ENCODE measurements around the gene CALCOCO2.

The CALCOCO2 gene

DNA sequence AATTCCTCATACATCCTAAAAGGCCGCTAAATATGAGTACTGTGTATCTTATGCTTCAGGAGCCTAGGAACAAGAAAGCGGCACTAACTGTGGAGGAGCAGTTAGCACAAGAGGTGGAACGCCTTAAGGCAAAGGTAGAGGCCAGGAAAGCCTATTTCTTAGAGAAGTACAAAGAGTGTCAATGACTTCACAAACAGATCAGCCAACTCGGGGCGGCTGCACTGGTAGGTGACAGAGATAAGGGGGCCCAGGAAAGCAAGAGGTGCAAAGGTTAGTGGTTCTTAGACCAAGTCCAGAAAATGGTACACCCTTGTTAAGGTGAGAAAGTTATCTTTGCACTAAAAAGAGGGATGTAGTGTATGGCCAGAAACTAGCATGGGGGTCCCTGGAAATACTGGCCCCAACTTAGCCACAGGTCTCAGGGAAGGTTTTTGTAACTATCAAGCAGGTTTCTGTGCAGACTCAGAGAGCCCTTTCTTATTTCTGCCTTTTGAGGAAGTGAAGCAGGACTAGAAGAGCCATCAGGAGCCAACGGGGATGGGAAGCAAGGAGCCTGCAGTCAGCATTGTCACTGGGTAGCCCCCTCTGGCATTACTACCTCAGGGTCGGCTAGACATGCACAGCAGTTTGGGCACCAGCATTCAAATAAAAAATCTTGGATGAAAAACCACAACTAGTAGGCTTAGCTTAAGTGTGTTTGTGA lies 24.1 kb downstream of the CALCOCO2 start:
- Mint-ChIP-seq H3K4me1 (peaks cover 31% of the 10 kb centered on the region), H3K27ac (peak overlapping the region; percentile 49), H3K9me3 (no peaks in the 10 kb centered on the region)

DNA sequence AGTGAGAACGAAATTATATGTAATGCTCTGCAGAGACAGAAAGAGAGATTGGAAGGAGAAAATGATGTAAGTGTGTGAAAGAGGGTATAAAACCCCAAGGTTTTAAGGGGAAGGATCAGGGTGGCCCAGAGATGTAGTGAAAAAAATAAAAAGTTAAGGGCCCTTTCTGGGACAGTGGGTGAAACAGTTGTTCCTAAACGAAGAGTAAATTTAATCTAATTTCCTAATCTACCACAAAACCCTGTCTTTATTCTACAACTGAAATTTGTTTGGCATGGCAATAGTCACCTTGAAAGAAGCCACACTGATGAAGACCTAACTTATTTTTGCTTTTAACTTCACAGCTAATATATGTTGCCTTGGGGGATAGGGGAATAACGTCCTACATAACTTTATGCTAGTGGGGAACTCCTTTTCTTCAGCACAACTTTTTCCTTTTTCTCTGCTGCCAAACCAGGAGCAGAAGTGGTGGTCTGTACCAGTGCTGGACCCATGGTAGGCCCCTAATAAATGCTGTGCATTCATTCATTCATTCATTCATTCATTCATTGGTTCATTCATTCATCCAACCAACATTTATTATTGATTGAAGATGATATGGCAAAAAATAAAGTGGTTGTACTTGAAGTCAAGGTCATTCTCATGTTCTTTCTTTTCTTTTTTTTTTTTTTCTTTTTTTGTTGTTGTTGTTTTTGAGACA lies 25.4 kb downstream of the CALCOCO2 start:
- H3K4me3 Mint-ChIP-seq: no peak overlapping the region
- TF ChIP-seq CTCF (IDR thresholded peaks at IDR 0.05): no peak
- DNase-seq: no peak
- H3K9me3 Mint-ChIP-seq: no peaks in the 10 kb centered on the region
- peak overlapping the region; percentile 6 for H3K27ac Mint-ChIP-seq
- peaks cover 39% of the 10 kb centered on the region for H3K4me1 Mint-ChIP-seq
- peaks cover 4% of the 10 kb centered on the region for H3K27me3 Mint-ChIP-seq (ENCODE audit: low read depth, poor library complexity)
- peaks cover 50% of the 10 kb centered on the region for H3K36me3 Mint-ChIP-seq (ENCODE audit: low read depth)

More for the DNA sequence above, 24.1 kb downstream of the CALCOCO2 start:
- DNase-seq: no peak
- Mint-ChIP-seq H3K36me3 (ENCODE audit: low read depth) (peaks cover 45% of the 10 kb centered on the region), H3K27me3 (ENCODE audit: low read depth, poor library complexity) (no peaks in the 10 kb centered on the region), H3K4me3 (peak overlapping the region; percentile 14)
- TF ChIP-seq CTCF (IDR thresholded peaks at IDR 0.05): no peak

GRCh38 chr17:48860034-48860433 lies 29.2 kb downstream of the CALCOCO2 start:
- H3K27ac Mint-ChIP-seq: no peak overlapping the region
- peak; percentile 12 for TF ChIP-seq CTCF (IDR thresholded peaks at IDR 0.05)
- H3K4me3 Mint-ChIP-seq: no peak overlapping the region
- H3K9me3 Mint-ChIP-seq: no peaks in the 10 kb centered on the region
- no peak for DNase-seq
- peaks cover 70% of the 10 kb centered on the region for H3K36me3 Mint-ChIP-seq (ENCODE audit: low read depth)
- H3K27me3 Mint-ChIP-seq (ENCODE audit: low read depth, poor library complexity): peaks cover 4% of the 10 kb centered on the region
- H3K4me1 Mint-ChIP-seq: peaks cover 27% of the 10 kb centered on the region

DNA sequence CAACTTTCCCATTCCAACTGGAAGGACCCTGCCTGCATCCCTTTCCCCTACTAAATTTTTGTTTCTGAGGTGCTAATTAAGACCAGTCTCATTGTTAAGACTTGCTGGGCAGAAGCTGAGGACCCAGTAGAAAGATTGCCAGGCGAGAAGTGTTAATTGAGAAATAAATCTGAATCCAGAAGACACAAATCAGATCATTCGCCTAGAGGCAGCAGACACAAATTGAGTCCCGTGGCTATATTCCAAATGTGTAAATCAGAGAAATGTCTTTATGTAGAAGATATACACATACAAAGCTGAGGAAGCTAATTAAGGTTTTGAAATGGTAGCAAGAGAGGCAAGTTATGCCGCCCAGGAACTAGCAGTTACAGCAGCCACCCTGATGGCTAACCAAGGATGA lies 29.6 kb downstream of the CALCOCO2 start:
- H3K4me3 Mint-ChIP-seq: no peak overlapping the region
- peaks cover 2% of the 10 kb centered on the region for H3K9me3 Mint-ChIP-seq
- H3K4me1 Mint-ChIP-seq: peaks cover 23% of the 10 kb centered on the region
- peaks cover 4% of the 10 kb centered on the region for H3K27me3 Mint-ChIP-seq (ENCODE audit: low read depth, poor library complexity)
- no peak for DNase-seq
- H3K36me3 Mint-ChIP-seq (ENCODE audit: low read depth): peaks cover 73% of the 10 kb centered on the region
- no peak overlapping the region for H3K27ac Mint-ChIP-seq
- TF ChIP-seq CTCF (IDR thresholded peaks at IDR 0.05): no peak

GRCh38 chr17:48868916-48869500 lies 38.2 kb downstream of the CALCOCO2 start:
- peak overlapping the region; percentile 3 for H3K4me3 Mint-ChIP-seq

More at GRCh38 chr17:48868916-48869500, 38.2 kb downstream of the CALCOCO2 start:
- TF ChIP-seq CTCF (IDR thresholded peaks at IDR 0.05): no peak
- peaks cover 3% of the 10 kb centered on the region for H3K27me3 Mint-ChIP-seq (ENCODE audit: low read depth, poor library complexity)
- no peak for DNase-seq
- H3K36me3 Mint-ChIP-seq (ENCODE audit: low read depth): peaks cover 23% of the 10 kb centered on the region
- peaks cover 66% of the 10 kb centered on the region for H3K4me1 Mint-ChIP-seq
- H3K9me3 Mint-ChIP-seq: peaks cover 4% of the 10 kb centered on the region
- peak overlapping the region; percentile 83 for H3K27ac Mint-ChIP-seq

Measured in nephron progenitor cell (in vitro differentiated cells).